Lung (tissue), 12 donors: ENCODE results near the gene AMZ1. TPM values are rescaled to one million over a fixed set of nuclear protein-coding genes. Genes with fewer than 3 reads are reported as not detected.
"Not testable (repeated sequence)": the region's sequence is repeated elsewhere in the genome, so short reads cannot be mapped to it uniquely, and the experiment has no call there.

ENCODE experiments used
- ATAC-seq: fragments of 200-7000 bp; cut with Tn5 transposase; one replicate; pipeline ENCODE4 v1.9.1; 2020; ENCODE audit warnings: moderate number of reproducible peaks; ENCODE audit not compliant: insufficient read depth, low FRiP score
- DNase-seq, 3 donors: peaks; one replicate each; pipeline ENCODE4 v3.0.0-alpha.2; 2013 to 2017
- H3K27ac ChIP-seq, 2 donors: one replicate each; pipeline ENCODE4 v1.5.1; 2013; ENCODE audit warnings: mild to moderate bottlenecking in 2 of 2, moderate library complexity in 2 of 2, control low read depth in 1 of 2, inconsistent platforms in 1 of 2, low read depth in 1 of 2, low read length in 1 of 2
- H3K27me3 ChIP-seq, 3 donors: one replicate each; pipeline ENCODE4 v1.5.1; 2013; ENCODE audit warnings: low read length in 2 of 3; ENCODE audit not compliant: control insufficient read depth in 3 of 3, insufficient read depth in 3 of 3
- H3K36me3 ChIP-seq, 4 donors: one replicate each; pipeline ENCODE4 v1.5.1; 2013; ENCODE audit warnings: low read length in 4 of 4, mild to moderate bottlenecking in 1 of 4, moderate library complexity in 1 of 4; ENCODE audit not compliant: control insufficient read depth in 4 of 4, insufficient read depth in 4 of 4
- H3K4me1 ChIP-seq, 5 donors: one replicate each; pipeline ENCODE4 v1.5.1; 2013; ENCODE audit warnings: low read length in 5 of 5, mild to moderate bottlenecking in 2 of 5, moderate library complexity in 1 of 5; ENCODE audit not compliant: control insufficient read depth in 5 of 5, insufficient read depth in 5 of 5
- H3K4me3 ChIP-seq: one replicate; pipeline ENCODE4 v1.5.1; 2013; ENCODE audit warnings: mild to moderate bottlenecking, control low read depth, moderate library complexity
- H3K9ac ChIP-seq, 2 donors: one replicate each; pipeline ENCODE4 v1.5.1; 2013; ENCODE audit warnings: low read length in 2 of 2, control low read depth in 1 of 2; ENCODE audit not compliant: insufficient read depth in 1 of 2
- H3K9me3 ChIP-seq, 4 donors: one replicate each; pipeline ENCODE4 v1.5.1; 2013; ENCODE audit warnings: low read length in 3 of 4, mild to moderate bottlenecking in 1 of 4, moderate library complexity in 1 of 4; ENCODE audit not compliant: control insufficient read depth in 4 of 4, insufficient read depth in 3 of 4
- CTCF ChIP-seq: IDR thresholded peaks from 2 replicates; pipeline ENCODE4 v1.5.1; 2012; ENCODE audit warnings: mild to moderate bottlenecking; ENCODE audit errors: control extremely low read depth, extremely low read depth
- WGBS, 2 donors: extraction: QIAGEN DNeasy Blood & Tissue Kit; methylation state at CpG; one replicate each; pipeline ENCODE4 v1.1.7; 2013; 5-methylcytosine and 5-hydroxymethylcytosine counted together
- polyA plus RNA-seq, 2 donors: library from polyadenylated mRNA; stranded (reverse); fragments of 200-250 nt; gene quantifications; one replicate each; pipeline ENCODE4 v1.2.1, GENCODE V29; 2013
- total RNA-seq, 2 donors: library from RNA; depleted of rRNA in 1 of 2; stranded (reverse); fragments of >200 nt in 1 of 2; gene quantifications; one replicate each; pipeline ENCODE4 v1.2.1, GENCODE V29; 2014 to 2021
- donor health status: control.
- donor health status: control.
- donor health status: Bipolar disorder and iron deficiency.
- donor health status: healthy.
- donor health status: DM: yes; HTN: yes; CAD: no.

Gene AMZ1
- total and polyA plus RNA-seq, 4 donors: 0.13 to 8.3 (median 0.52) TPM

GRCh38 chr7:2675256-2675764, 12.7 kb upstream of the AMZ1 start:
- WGBS, 2 donors: 92 to 93% methylated on average over 9 of the region's 9 CpGs
- H3K9ac ChIP-seq: no peak overlapping the region
- no peak overlapping the region for H3K27ac ChIP-seq
- peaks cover 0 to 6% (median 0%) of the 10 kb centered on the region in 5 donors for H3K4me1 ChIP-seq
- no peak for DNase-seq
- H3K36me3 ChIP-seq: no peaks in the 10 kb centered on the region
- TF ChIP-seq CTCF: no peak
- ATAC-seq: no peak
- H3K4me3 ChIP-seq: no peak overlapping the region
- no peaks in the 10 kb centered on the region for H3K27me3 ChIP-seq
- no peaks in the 10 kb centered on the region for H3K9me3 ChIP-seq

- 91 to 95% methylated on average over 7 of the region's 8 CpGs for WGBS, 2 donors
- not testable (repeated sequence) for ATAC-seq, H3K27ac ChIP-seq, H3K27me3 ChIP-seq, DNase-seq, H3K4me3 ChIP-seq, H3K9me3 ChIP-seq, H3K36me3 ChIP-seq, H3K4me1 ChIP-seq, H3K9ac ChIP-seq
These were observed 11.4 kb upstream of the AMZ1 start for GRCh38 chr7:2676576-2676975.

- not testable (repeated sequence) for H3K36me3 ChIP-seq, H3K4me3 ChIP-seq, H3K4me1 ChIP-seq, ATAC-seq, H3K9ac ChIP-seq, H3K27ac ChIP-seq, DNase-seq, H3K27me3 ChIP-seq, H3K9me3 ChIP-seq
- WGBS, 2 donors: 78 to 80% methylated on average over 11 to 15 of the region's 15 CpGs
These were observed 9.5 kb upstream of the AMZ1 start for GRCh38 chr7:2678454-2678853.

- 70 to 83% methylated on average over 60 to 63 of the region's 64 CpGs for WGBS, 2 donors
- H3K9me3 ChIP-seq, H3K4me3 ChIP-seq, H3K27me3 ChIP-seq, ATAC-seq, H3K4me1 ChIP-seq, H3K36me3 ChIP-seq, H3K27ac ChIP-seq, H3K9ac ChIP-seq: not testable (repeated sequence)
- DNase-seq: peak; percentile 52 to 67 (median 56)
These were observed 8.6 kb upstream of the AMZ1 start for GRCh38 chr7:2679135-2680127.

- TF ChIP-seq CTCF: no peak
- Histone ChIP-seq H3K27ac (no peak overlapping the region), H3K27me3 (no peaks in the 10 kb centered on the region), H3K36me3 (no peaks in the 10 kb centered on the region), H3K9me3 (peaks cover 0 to 5% (median under 1%) of the 10 kb centered on the region in 4 donors), H3K9ac (no peak overlapping the region), H3K4me1 (peaks cover 0 to 6% (median 0%) of the 10 kb centered on the region in 5 donors), H3K4me3 (no peak overlapping the region)
- DNase-seq (no peak), ATAC-seq (no peak)
- WGBS, 2 donors: 85 to 96% methylated on average over 13 of the region's 13 CpGs
These were observed 7.7 kb upstream of the AMZ1 start for GRCh38 chr7:2680256-2680655.
